ENCODE data around the gene GBX1.

GBX1 gene

DNA sequence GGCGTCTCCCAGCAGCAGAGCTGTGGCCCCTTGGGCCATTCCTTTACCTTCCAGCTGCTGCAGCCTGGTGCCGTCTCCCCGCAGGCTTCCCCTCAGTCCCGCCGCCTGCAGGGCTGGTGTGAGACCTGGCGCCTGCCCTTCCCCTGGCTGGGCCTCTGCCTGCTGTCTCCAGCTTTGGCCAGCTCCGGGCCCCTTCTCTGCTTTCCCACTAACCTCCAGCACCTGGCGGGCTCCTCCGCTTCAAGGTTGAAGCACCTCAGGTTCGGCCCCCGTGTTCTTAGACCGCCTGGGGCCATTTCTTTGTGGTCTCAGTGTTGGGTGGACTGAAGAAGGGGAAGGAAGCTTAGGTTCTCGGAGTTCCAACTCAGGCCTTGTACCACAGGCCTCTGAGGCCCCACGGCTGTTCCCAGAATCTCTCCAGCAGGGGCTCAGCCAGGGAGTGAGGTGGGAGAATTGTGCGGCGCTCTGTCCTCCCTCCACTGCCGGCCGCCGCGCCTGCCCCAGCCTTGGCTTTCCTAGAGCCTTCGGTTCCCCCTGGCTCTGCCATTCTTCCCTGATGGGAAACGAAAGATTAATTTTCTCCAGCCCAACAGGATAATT, 30.3 kb downstream of the GBX1 start:
- in situ Hi-C loops (cut with HindIII; ENCODE audit: low sequenced_read_pairs) = no loop called here
- TF ChIP-seq, protein P1, sequence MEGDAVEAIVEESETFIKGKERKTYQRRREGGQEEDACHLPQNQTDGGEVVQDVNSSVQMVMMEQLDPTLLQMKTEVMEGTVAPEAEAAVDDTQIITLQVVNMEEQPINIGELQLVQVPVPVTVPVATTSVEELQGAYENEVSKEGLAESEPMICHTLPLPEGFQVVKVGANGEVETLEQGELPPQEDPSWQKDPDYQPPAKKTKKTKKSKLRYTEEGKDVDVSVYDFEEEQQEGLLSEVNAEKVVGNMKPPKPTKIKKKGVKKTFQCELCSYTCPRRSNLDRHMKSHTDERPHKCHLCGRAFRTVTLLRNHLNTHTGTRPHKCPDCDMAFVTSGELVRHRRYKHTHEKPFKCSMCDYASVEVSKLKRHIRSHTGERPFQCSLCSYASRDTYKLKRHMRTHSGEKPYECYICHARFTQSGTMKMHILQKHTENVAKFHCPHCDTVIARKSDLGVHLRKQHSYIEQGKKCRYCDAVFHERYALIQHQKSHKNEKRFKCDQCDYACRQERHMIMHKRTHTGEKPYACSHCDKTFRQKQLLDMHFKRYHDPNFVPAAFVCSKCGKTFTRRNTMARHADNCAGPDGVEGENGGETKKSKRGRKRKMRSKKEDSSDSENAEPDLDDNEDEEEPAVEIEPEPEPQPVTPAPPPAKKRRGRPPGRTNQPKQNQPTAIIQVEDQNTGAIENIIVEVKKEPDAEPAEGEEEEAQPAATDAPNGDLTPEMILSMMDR (IDR thresholded peaks at IDR 0.05; ENCODE audit: low read depth, low read length) = no peak
- no peak for DNase-seq (ENCODE audit: low read depth, low spot score)
- no peak overlapping the region for H3K4me3 ChIP-seq (ENCODE audit: low read depth, low read length)

DNA sequence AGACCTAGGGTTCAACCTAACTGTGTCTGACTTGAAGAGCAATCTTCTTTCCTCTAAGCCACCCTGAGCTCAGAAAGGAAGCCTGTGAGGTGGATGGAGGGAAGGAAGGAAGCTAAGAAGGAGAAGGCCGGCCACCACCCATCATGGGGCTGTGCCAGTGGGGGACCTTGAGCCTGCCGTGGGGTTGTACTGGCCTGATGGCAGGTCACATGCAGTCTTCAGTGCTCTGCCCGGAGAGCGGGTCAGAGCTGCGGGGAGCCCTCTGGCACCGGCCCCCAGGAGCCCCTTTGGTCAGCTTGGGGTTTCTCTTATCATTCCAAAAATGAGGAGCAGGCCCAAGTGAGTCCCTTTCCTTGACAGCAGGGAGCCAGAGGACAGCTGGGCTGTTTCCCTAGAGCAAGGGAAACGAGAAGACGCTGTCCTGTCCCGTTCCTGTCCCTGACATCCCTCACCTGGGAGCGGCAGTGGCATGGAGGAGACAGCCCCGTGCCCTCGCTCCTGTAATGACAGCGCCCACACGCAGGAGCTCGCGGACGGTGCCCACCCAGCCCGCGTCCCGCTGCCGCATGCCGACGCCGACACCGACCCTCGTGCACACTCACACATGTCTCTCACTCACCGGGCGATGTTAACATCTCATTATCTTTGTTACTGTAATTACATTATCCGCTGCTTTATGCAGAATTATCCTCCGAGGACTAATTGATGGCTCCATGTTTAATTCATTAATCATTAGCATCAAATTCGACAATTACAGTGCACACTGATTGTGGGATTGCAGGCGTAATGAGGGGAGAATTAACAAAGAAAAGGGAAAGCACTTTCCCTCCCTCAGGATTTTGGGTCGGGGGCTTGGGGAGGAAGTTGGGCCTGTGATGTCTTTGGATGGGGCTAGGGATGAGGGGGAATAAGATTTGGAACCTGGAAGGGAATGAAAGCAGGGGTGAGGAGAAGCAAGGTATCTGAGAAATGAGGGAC, 31.3 kb downstream of the GBX1 start:
- no peak overlapping the region for H3K4me3 ChIP-seq (ENCODE audit: low read depth, low read length)
- no peak for DNase-seq (ENCODE audit: low read depth, low spot score)
- TF ChIP-seq, protein P1 (IDR thresholded peaks at IDR 0.05; ENCODE audit: low read depth, low read length) = no peak
- in situ Hi-C loops (cut with HindIII; ENCODE audit: low sequenced_read_pairs) = no loop called here

DNA sequence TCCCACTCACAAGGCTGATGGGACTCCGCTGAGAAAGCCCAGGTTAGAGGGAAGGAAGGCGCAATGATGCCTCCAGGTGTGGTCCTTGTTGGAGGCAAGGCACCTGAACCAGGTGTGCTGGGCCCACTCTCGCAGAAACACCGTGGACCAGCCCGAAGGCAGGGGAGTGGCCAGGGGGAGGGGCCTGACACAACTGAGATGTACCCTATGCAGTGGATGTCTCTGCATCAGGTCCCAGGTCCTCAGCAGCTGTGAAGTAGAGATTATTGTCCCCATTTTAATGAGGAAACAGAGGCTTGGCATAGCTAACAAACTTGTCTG, 32.0 kb downstream of the GBX1 start:
- no peak for DNase-seq (ENCODE audit: low read depth, low spot score)
- TF ChIP-seq, protein P1 (IDR thresholded peaks at IDR 0.05; ENCODE audit: low read depth, low read length) = no peak
- H3K4me3 ChIP-seq (ENCODE audit: low read depth, low read length) = no peak overlapping the region
- in situ Hi-C loops (cut with HindIII; ENCODE audit: low sequenced_read_pairs) = no loop called here

DNA sequence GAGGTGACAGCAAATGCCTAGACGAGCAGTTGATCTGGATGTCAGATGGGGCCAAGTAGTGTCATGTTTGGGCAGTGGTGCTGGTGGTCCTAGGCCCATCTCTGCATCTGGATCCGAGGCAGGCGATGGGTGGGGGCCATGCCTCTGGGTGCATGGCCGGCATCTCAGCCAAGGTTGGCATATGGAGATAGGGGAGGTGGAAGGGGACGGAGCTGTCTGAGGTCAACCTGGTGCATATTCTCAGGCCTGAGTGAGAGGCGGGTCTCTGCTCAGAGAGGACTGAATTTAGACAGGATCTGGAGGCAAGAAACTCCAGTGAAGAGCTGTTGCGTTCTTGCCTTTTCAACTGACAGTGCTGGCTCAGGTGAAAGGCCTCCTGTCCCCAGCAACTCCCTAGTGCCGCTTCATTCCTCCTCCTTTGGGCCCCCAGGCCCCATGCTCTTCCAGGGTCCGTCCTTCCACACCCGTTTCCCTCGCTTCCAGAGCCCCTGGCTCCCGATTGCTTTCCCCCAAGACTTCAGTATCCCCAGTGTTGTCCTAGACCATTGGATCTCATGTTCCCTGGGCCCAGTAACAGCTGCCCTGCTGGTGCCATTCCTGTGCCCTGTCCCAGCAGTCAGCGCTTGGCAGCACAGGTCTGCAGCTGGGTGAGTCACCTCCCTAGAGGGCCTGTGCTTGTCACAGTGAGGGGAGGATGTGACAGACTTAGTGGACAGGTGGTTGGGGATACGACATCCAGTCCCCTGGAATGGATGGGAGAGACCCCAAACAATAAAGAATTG, 32.6 kb downstream of the GBX1 start:
- TF ChIP-seq, protein P1 (IDR thresholded peaks at IDR 0.05; ENCODE audit: low read depth, low read length) = no peak
- H3K4me3 ChIP-seq (ENCODE audit: low read depth, low read length) = no peak overlapping the region
- in situ Hi-C loops (cut with HindIII; ENCODE audit: low sequenced_read_pairs) = no loop called here
- no peak for DNase-seq (ENCODE audit: low read depth, low spot score)

DNA sequence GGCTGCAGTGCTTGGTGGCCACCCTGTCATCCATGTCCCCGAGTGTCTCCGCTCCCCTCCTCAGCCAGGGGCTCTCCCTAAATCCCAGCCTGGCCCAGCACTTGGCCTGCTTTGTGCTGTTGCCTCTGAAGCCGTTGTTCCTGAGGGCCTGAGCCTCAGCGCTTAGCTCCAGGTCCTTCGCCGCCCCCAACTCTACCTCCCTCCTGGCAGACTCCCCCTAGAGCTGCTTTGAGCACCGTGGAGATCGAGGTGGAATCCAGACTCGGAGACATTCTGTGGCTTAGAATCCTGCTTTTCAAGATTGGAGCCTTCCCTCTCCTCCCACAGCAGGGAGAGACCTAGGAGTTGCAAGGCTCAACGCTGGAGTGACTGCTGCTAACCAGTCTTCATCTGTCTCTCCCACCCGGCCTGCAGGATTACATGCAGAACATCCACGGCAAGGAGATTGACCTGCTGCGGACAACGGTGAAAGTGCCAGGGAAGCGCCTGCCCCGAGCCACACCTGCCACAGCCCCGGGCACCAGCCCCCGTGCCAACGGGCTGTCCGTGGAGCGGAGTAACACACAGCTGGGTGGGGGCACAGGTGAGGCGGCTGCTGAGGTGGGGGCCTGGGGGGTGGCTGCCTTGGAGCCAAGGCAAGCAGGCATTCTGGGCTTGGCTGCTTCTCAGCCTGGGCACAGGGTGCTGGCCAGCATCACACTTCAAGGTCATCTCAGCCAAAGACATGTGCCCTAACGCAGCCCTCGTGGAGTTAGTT, 33.3 kb downstream of the GBX1 start:
- no peak for DNase-seq (ENCODE audit: low read depth, low spot score)
- TF ChIP-seq, protein P1 (IDR thresholded peaks at IDR 0.05; ENCODE audit: low read depth, low read length) = no peak
- in situ Hi-C loops (cut with HindIII; ENCODE audit: low sequenced_read_pairs) = no loop called here
- no peak overlapping the region for H3K4me3 ChIP-seq (ENCODE audit: low read depth, low read length)

All from astrocyte of the spinal cord (primary cell).